H9 (cell line): ENCODE measurements around the gene RNF214. TPM values are rescaled to one million over a fixed set of nuclear protein-coding genes. Genes with fewer than 3 reads are reported as not detected.

ENCODE experiments used
- DNase-seq: peaks from one replicate; pipeline ENCODE4 v3.0.0-alpha.2; 2017
- H2AFZ ChIP-seq: one replicate; pipeline ENCODE4 v1.6.1; 2013; ENCODE audit warnings: mild to moderate bottlenecking, low read length, control low read depth, moderate library complexity
- H2AK5ac ChIP-seq: 2 replicates; pipeline ENCODE4 v1.6.1; 2013; ENCODE audit warnings: low read length, control low read depth, mixed read lengths; ENCODE audit not compliant: insufficient read length
- H2BK120ac ChIP-seq: one replicate; pipeline ENCODE4 v1.6.1; 2013; ENCODE audit warnings: low read depth, mild to moderate bottlenecking, low read length, control low read depth, inconsistent platforms; ENCODE audit not compliant: poor library complexity, severe bottlenecking
- H2BK12ac ChIP-seq: 2 replicates; pipeline ENCODE4 v1.6.1; 2013; ENCODE audit warnings: low read length, control low read depth, mixed read lengths, low read depth; ENCODE audit not compliant: insufficient read length
- H2BK15ac ChIP-seq: 2 replicates; pipeline ENCODE4 v1.6.1; 2013; ENCODE audit warnings: low read depth, low read length, control low read depth
- H2BK20ac ChIP-seq: one replicate; pipeline ENCODE4 v1.6.1; 2013; ENCODE audit warnings: low read depth, mild to moderate bottlenecking, low read length, control low read depth, inconsistent platforms; ENCODE audit not compliant: poor library complexity, severe bottlenecking
- H2BK5ac ChIP-seq: 2 replicates; pipeline ENCODE4 v1.6.1; 2013; ENCODE audit warnings: low read length, control low read depth, mixed read lengths; ENCODE audit not compliant: insufficient read length
- H3K14ac ChIP-seq: 2 replicates; pipeline ENCODE4 v1.6.1; 2013; ENCODE audit warnings: low read length, control low read depth; ENCODE audit not compliant: insufficient read depth
- H3K18ac ChIP-seq: 2 replicates; pipeline ENCODE4 v1.6.1; 2013; ENCODE audit warnings: low read depth, mild to moderate bottlenecking, mixed read lengths, low read length, control low read depth; ENCODE audit not compliant: insufficient read length
- H3K23ac ChIP-seq: 2 replicates; pipeline ENCODE4 v1.6.1; 2013; ENCODE audit warnings: low read length, control low read depth, mixed read lengths, low read depth; ENCODE audit not compliant: insufficient read length
- H3K23me2 ChIP-seq: 2 replicates; pipeline ENCODE4 v1.6.1; 2013; ENCODE audit warnings: low read depth, mild to moderate bottlenecking, mixed read lengths, low read length, control low read depth; ENCODE audit not compliant: insufficient read length, poor library complexity, severe bottlenecking
- H3K27ac ChIP-seq: 2 replicates; pipeline ENCODE4 v1.5.1; 2013; ENCODE audit warnings: low read length, control low read depth, mixed read lengths, low read depth; ENCODE audit not compliant: insufficient read length
- H3K27me3 ChIP-seq: 2 replicates; pipeline ENCODE4 v1.6.1; 2013; ENCODE audit warnings: low read length, control low read depth, inconsistent platforms; ENCODE audit not compliant: insufficient read depth
- H3K4ac ChIP-seq: 2 replicates; pipeline ENCODE4 v1.6.1; 2013; ENCODE audit warnings: low read depth, mild to moderate bottlenecking, control low read depth, inconsistent platforms, low read length, moderate library complexity
- H3K4me1 ChIP-seq: 2 replicates; pipeline ENCODE4 v1.6.1; 2013; ENCODE audit warnings: low read length, control low read depth, inconsistent platforms; ENCODE audit not compliant: insufficient read depth
- H3K4me2 ChIP-seq: 2 replicates; pipeline ENCODE4 v1.6.1; 2013; ENCODE audit warnings: low read length, control low read depth, mixed read lengths; ENCODE audit not compliant: insufficient read length, insufficient read depth
- H3K56ac ChIP-seq: 2 replicates; pipeline ENCODE4 v1.6.1; 2013; ENCODE audit warnings: low read depth, mild to moderate bottlenecking, mixed read lengths, low read length, control low read depth; ENCODE audit not compliant: insufficient read length
- H3K79me1 ChIP-seq: 2 replicates; pipeline ENCODE4 v1.6.1; 2013; ENCODE audit warnings: low read depth, mild to moderate bottlenecking, moderate library complexity, low read length, control low read depth, inconsistent platforms; ENCODE audit not compliant: insufficient read depth, poor library complexity, severe bottlenecking
- H3K79me2 ChIP-seq: 2 replicates; pipeline ENCODE4 v1.6.1; 2013; ENCODE audit warnings: low read length, control low read depth, inconsistent platforms; ENCODE audit not compliant: insufficient read depth
- H3K9ac ChIP-seq: 2 replicates; pipeline ENCODE4 v1.6.1; 2013; ENCODE audit warnings: low read length, control low read depth, mixed read lengths; ENCODE audit not compliant: insufficient read length; ENCODE audit errors: extremely low read depth
- H3K9me3 ChIP-seq: one replicate; pipeline ENCODE4 v1.6.1; 2013; ENCODE audit warnings: low read depth, low read length, inconsistent platforms; ENCODE audit not compliant: control insufficient read depth
- H3T11ph ChIP-seq: one replicate; pipeline ENCODE4 v1.6.1; 2013; ENCODE audit warnings: mild to moderate bottlenecking, low read length, control low read depth, inconsistent platforms
- H4K20me1 ChIP-seq: one replicate; pipeline ENCODE4 v1.6.1; 2013; ENCODE audit not compliant: control insufficient read depth, insufficient read length, insufficient read depth
- H4K5ac ChIP-seq: 2 replicates; pipeline ENCODE4 v1.6.1; 2013; ENCODE audit warnings: low read depth, mild to moderate bottlenecking, mixed read lengths, low read length, control low read depth; ENCODE audit not compliant: insufficient read length
- H4K8ac ChIP-seq: replicated peaks from 2 replicates; pipeline ENCODE4 v1.6.1; 2013; ENCODE audit warnings: low read length, control low read depth, mixed read lengths, low read depth; ENCODE audit not compliant: insufficient read length
- H4K91ac ChIP-seq: 2 replicates; pipeline ENCODE4 v1.6.1; 2013; ENCODE audit warnings: low read depth, mild to moderate bottlenecking, moderate library complexity, mixed read lengths, low read length, control low read depth; ENCODE audit not compliant: insufficient read length
- H3K27ac Mint-ChIP-seq, 3 experiments: 2 replicates in 2 of 3; 3 replicates in 1 of 3; pipeline ENCODE4 v1.8.0; 2020 to 2021; ENCODE audit warnings: mixed read lengths in 3 of 3, mild to moderate bottlenecking in 1 of 3, moderate library complexity in 1 of 3
- H3K27me3 Mint-ChIP-seq: 2 replicates; pipeline ENCODE4 v1.8.0; 2021; ENCODE audit warnings: low read depth, mild to moderate bottlenecking, moderate library complexity, mixed read lengths
- H3K36me3 Mint-ChIP-seq, 3 experiments: 2 replicates in 2 of 3; 3 replicates in 1 of 3; pipeline ENCODE4 v1.8.0; 2020 to 2021; ENCODE audit warnings: low read depth in 3 of 3, mixed read lengths in 3 of 3; ENCODE audit not compliant: insufficient read depth in 1 of 3
- H3K4me1 Mint-ChIP-seq, 2 experiments: 2 replicates each; pipeline ENCODE4 v1.8.0; 2020; ENCODE audit warnings: mixed read lengths in 2 of 2
- H3K4me3 Mint-ChIP-seq, 2 experiments: 2 replicates in 1 of 2; 3 replicates in 1 of 2; pipeline ENCODE4 v1.8.0; 2020 to 2021; ENCODE audit warnings: mild to moderate bottlenecking in 2 of 2, mixed read lengths in 2 of 2, moderate library complexity in 1 of 2
- H3K9me3 Mint-ChIP-seq, 2 experiments: 2 replicates in 1 of 2; 3 replicates in 1 of 2; pipeline ENCODE4 v1.8.0; 2020; ENCODE audit warnings: mild to moderate bottlenecking in 2 of 2, mixed read lengths in 2 of 2, moderate library complexity in 1 of 2
- CTCF ChIP-seq: fragments of 200-600 bp; sonication (generic); conservative IDR thresholded peaks from 3 replicates; pipeline ENCODE4 v1.8.0; 2021; ENCODE audit warnings: antibody characterized with exemption, mild to moderate bottlenecking
- WGBS: extraction: QIAGEN DNeasy Blood & Tissue Kit; methylation state at CpG from one replicate; pipeline ENCODE4 v1.1.7; 2013; ENCODE audit warnings: missing lambda C conversion rate, low lambda C conversion rate, mixed read lengths; ENCODE audit not compliant: insufficient read length; ENCODE audit errors: extremely low coverage; 5-methylcytosine and 5-hydroxymethylcytosine counted together
- total RNA-seq: library from RNA; stranded (reverse); gene quantifications from 2 replicates; pipeline ENCODE4 v1.2.1, GENCODE V29; 2021

RNF214 gene
- total RNA-seq, 1 experiment from 2014 or later, result 26.0 TPM

GRCh38 chr11:117187799-117188481 is 44.5 kb upstream of the RNF214 start:
- Histone ChIP-seq H2BK12ac (no peak overlapping the region), H2BK5ac (no peak overlapping the region), H3K79me1 (no peaks in the 10 kb centered on the region), H3T11ph (no peak overlapping the region), H2AK5ac (no peak overlapping the region), H3K14ac (no peak overlapping the region; the same call in 1 of the 2 replicates), H3K4me1 (no peaks in the 10 kb centered on the region), H3K9me3 (no peaks in the 10 kb centered on the region), H3K27ac (no peak overlapping the region), H3K23me2 (no peaks in the 10 kb centered on the region), H3K56ac (no peak overlapping the region), H4K20me1 (no peaks in the 10 kb centered on the region), H2BK20ac (no peak overlapping the region), H4K5ac (no peak overlapping the region), H3K27me3 (no peaks in the 10 kb centered on the region), H2BK15ac (no peak overlapping the region), H2BK120ac (no peak overlapping the region), H3K4me2 (no peak overlapping the region), H3K18ac (no peak overlapping the region), H4K8ac (no peak overlapping the region), H3K23ac (no peak overlapping the region), H2AFZ (no peak overlapping the region), H3K79me2 (no peaks in the 10 kb centered on the region), H3K4ac (no peak overlapping the region), H3K9ac (no peak overlapping the region), H4K91ac (no peak overlapping the region)
- no peak for DNase-seq
- TF ChIP-seq CTCF, result no peak
- peaks cover 3 to 46% (median 29%) of the 10 kb centered on the region in 3 experiments; a peak in 6 of 7 replicates for H3K36me3 Mint-ChIP-seq
- H3K4me1 Mint-ChIP-seq, result no peaks in the 10 kb centered on the region; a peak in 1 of 4 replicates
- no peaks in the 10 kb centered on the region for H3K27me3 Mint-ChIP-seq
- no peaks in the 10 kb centered on the region for H3K9me3 Mint-ChIP-seq
- no peak overlapping the region for H3K4me3 Mint-ChIP-seq
- no peak overlapping the region for H3K27ac Mint-ChIP-seq
- no CpG with 5 or more reads among the region's 16 CpGs for WGBS
